GM10248 (cell line): ENCODE data around the gene MAEA.

Experiments
- CTCF ChIA-PET: fragments of 300-600 bp; sonication (Branson Sonifier 250); formaldehyde crosslinking; extraction: SDS; loops from one replicate; lab custom pipeline; 2021; ENCODE audit warnings: antibody characterized with exemption; lab: Yijun Ruan, JAX
- POLR2A ChIA-PET: fragments of 350-650 bp; sonication (Branson Sonifier 250); formaldehyde crosslinking; extraction: SDS; loops from one replicate; lab custom pipeline; 2020; ENCODE audit warnings: antibody characterized with exemption; lab: Yijun Ruan, JAX
- DNase-seq: peaks from one replicate; pipeline ENCODE4 v3.0.0; 2012; ENCODE audit errors: extremely low spot score
- CTCF ChIP-seq: IDR thresholded peaks from 2 replicates; pipeline ENCODE4 v1.5.1; 2012; ENCODE audit warnings: mild to moderate bottlenecking, low read depth; ENCODE audit errors: extremely low read depth, missing control alignments, control extremely low read depth

The MAEA gene

GRCh38 chr4:1377606-1378261 lies 88.0 kb downstream of the MAEA start:
- ChIA-PET POLR2A (no interaction called here), CTCF (interaction anchor here (0.9 to 1.4 kb wide), 3 partner anchors 12 to 251 kb away, joined by 3 to 4 read pairs (median 4); no protein-coding TSS in a partner anchor)
- no peak for DNase-seq
- TF ChIP-seq CTCF = no peak

GRCh38 chr4:1378559-1379231 lies 89.0 kb downstream of the MAEA start:
- no peak for DNase-seq
- ChIA-PET CTCF (interaction anchor here (1.0 to 1.4 kb wide), 2 partner anchors 9 to 23 kb away, joined by 3 to 4 read pairs; no protein-coding TSS in a partner anchor), POLR2A (no interaction called here)
- no peak for TF ChIP-seq CTCF

- CTCF ChIA-PET = interaction anchor here (1.0 kb wide), 1 partner anchor 8 kb away, joined by 3 read pairs; no protein-coding TSS in a partner anchor
- DNase-seq = no peak
- no peak for TF ChIP-seq CTCF
- POLR2A ChIA-PET = no interaction called here
Measured at GRCh38 chr4:1379351-1379781, 89.7 kb downstream of the MAEA start.

GRCh38 chr4:1379801-1380331 lies 90.2 kb downstream of the MAEA start:
- ChIA-PET POLR2A (no interaction called here), CTCF (no interaction called here)
- no peak for DNase-seq
- TF ChIP-seq CTCF = no peak

- ChIA-PET POLR2A (no interaction called here), CTCF (no interaction called here)
- no peak for DNase-seq
- TF ChIP-seq CTCF = no peak
Measured at GRCh38 chr4:1380368-1381151, 90.9 kb downstream of the MAEA start.

GRCh38 chr4:1381181-1381621 lies 91.5 kb downstream of the MAEA start:
- TF ChIP-seq CTCF = no peak
- no peak for DNase-seq
- ChIA-PET CTCF (no interaction called here), POLR2A (interaction anchor here (0.7 kb wide), 1 partner anchor 416 kb away, joined by 7 read pairs; no protein-coding TSS in a partner anchor)
